G401.6 (cell line): ENCODE data around the gene SNAP29.
A peak's percentile ranks its signal among the peaks of the same experiment; 100 is the strongest.
"Not testable (repeated sequence)": the region's sequence is repeated elsewhere in the genome, so short reads cannot be mapped to it uniquely, and the experiment has no call there.

Source experiments
- FAIRE-seq: peaks from 2 replicates; lab custom pipeline; 2012; peaks lifted over from hg19 to GRCh38; lab: Jason Lieb, UNC

The SNAP29 gene

DNA sequence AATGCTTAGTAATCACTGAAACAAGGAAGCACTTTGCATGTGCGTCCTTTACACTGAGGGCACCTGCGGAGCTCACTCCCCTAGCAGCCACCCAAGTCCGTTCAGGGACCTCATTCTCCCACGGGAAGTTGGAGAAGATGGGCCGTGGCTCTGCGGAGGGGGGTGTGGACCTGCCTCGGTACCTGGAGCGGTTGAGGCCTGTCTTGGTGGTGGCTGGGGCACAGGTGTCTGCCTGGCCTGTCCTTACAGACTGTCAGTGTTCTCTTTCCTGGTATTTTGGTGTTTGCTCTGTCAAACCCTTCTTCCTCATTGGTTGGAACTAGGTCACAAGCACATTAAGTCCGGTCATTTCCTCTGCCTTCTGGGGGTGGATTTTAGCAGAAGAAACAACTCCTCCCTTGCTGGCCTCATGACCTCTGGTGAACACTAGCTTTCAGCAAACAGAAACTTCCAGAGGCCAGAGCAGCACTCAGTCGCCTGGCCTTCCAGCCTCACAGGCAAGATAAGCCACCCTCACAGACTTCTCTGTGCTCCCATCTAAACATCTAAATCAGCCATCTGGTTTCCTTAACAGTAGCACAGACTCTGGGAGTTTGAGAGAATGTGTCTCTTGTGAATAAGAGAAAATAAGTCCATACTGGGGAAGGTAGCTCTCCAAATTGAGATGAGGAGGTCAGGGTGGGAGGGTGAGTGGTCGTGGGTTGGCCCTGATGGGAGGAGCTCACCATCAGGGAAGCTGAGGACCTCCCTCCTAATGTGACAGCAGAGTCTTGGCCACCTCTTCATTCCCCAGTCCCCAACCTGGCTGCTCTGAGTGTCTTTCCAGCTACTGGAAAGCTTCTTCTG lies 8.6 kb downstream of the SNAP29 start:
- FAIRE-seq, result no peak

DNA sequence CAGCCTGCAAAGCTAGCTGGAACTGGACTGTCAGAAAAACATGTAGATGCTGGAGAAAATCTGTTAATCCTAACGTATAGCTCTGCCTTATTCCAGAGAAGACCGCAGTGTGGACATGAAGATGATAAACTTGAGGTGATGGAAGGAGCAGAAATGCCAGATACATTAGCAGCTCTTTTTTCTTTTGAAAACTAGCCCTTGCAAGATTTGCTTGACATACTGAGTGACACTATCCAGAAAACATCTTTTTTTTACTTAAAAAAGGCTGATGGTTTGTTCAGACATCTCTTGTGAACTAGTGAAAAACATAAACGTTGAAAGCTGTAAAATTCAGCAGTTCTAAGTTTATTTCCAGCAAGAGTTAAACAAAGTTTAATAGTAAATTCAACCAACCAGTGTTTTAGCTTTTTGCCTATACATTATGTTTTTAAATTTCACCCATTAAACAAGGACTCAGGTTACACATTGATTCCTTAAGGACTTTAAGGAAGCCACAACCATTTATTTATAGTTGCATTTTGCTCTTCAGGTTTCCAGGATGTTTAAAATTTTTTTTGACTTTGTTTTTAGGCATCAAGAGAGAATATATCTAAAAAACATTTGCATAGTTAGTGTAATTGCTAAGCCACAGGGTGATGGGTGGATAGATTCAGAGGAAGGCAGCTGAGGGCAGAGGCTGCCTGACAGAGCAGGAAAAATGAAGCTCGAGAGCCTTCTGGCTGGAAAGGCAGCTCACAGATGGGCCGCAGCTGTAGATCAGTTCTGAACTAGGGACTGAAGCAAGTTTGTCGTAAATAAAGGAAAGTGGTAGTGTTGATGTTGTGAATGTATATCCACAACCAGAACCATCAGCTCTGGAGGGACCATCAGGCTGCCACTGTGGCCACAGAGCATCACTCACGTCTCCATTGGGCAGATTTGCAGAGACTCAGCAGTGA lies 9.5 kb downstream of the SNAP29 start:
- FAIRE-seq, result no peak

GRCh38 chr22:20869234-20869633 lies 10.4 kb downstream of the SNAP29 start:
- no peak for FAIRE-seq

DNA sequence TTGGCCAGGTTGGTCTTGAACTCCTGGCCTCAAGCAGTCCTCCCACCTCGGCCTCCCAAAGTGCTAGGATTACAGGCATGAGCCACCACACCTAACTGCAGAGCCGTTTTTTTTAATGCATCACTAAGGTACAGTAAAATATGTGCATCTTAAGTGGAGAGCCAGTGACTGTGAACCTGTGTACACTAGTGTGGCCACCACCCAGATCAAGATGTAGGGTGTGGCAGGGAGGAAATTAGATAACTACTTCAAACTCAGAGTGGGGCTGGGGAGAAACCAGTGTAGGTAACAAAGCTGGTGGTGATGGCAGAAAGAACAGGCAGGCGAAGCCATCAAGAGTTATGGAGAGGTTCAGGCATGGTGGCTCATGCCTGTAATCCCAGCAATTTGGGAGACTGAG lies 14.4 kb downstream of the SNAP29 start:
- FAIRE-seq, result no peak

DNA sequence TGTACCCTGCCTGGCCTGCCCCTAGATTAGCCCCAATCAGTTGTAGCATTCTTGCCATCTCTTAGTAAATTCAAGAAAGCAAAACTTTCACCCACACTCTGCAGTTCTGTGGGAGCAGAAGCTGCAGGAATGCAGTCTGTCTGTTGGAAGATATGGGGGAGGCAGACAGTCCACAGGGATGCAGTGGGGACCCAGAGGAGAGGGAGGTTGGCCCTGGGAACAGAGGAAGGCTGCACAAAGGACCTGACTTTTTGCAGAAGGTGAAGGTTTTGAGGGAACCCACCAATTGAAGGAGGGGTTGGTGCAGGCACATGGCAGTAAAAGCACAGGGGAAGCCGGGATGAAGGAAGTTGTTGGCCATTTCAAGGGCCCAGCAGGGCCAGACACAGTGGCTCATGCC lies 16.5 kb downstream of the SNAP29 start:
- FAIRE-seq, result no peak

GRCh38 chr22:20877715-20878114 lies 18.9 kb downstream of the SNAP29 start:
- FAIRE-seq, result no peak

GRCh38 chr22:20881231-20881630 lies 22.4 kb downstream of the SNAP29 start:
- FAIRE-seq, result no peak

DNA sequence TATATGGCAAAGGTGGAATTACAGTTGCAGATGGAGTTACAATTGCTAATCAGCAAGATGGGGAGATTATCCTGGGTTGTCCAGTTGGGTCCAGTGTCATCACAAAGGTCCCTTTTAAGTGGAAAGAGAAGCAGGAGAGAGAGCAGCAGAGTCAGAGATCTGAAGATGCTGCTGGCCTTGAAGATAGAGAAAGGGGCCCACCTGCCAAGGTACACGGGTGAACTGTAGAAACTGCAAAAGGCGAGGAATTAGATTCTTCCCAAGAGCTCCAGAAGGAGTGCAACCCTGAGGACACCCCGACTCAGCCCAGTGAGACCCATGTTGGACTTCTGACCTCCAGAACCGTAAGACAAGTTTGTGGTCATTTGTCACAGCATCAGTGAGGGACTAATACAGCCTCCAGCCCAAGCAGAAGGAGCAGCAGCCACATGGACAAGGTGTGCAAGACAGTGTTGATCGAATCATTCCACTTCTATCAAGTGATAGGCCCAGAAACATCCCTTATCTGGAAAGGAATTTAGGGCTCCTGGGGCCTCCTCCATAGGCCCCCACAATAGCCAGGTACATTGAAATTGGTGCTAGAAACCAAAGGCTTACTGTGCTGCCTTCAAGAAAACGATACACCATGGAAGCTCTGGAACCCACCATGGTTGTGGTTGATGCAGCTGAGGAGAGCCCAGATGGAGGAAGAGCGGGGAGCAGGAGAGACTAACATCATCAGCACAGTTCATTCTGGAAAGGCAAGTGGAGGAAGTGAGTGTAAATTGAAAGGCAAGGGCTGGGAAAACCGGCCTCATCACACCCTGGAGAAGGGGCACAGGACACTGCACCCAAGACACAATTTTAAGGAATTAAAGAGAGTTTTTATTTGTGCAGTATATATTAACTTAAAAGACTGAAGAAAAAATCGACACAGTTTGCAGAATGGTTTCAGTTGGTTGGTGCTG lies 23.3 kb downstream of the SNAP29 start:
- FAIRE-seq, result no peak

DNA sequence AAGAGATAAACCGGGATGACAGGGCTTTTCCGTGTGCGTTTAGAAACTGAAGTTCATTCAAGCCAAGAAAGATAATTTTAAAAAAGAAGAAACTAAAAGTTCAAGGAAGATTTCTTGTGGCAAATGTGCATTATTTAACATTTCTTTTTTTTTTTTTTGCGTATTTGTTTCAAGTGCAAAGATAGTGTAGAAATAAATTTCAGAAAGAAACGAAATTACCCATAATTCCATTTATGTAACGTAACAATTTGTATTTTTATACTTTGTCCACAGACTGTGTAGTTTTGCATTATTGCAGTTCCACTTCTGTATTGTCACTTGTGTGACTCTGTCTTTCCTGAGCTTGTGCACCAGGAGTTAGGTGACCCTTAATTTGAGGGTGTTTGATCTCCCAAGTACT lies 24.0 kb downstream of the SNAP29 start:
- no peak for FAIRE-seq

DNA sequence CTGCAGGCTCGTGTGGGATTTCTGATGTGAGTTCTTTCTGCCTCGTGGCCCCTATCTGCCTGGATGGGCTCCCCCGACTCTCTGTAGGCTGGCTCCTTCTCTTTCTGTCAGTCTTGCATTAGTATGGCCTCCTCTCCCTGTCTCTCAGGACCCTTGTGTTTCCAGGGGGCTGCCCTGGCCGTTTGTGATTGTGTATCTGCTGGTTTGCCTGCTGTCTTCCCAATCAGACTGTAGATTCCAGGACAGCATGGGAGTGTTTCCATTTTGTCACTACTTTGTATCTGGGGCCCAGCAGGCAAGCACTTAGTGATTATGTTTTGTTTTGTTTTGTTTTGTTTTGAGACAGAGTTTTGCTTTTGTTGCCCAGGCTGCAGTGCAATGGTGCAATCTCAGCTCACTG lies 25.6 kb downstream of the SNAP29 start:
- no peak for FAIRE-seq

DNA sequence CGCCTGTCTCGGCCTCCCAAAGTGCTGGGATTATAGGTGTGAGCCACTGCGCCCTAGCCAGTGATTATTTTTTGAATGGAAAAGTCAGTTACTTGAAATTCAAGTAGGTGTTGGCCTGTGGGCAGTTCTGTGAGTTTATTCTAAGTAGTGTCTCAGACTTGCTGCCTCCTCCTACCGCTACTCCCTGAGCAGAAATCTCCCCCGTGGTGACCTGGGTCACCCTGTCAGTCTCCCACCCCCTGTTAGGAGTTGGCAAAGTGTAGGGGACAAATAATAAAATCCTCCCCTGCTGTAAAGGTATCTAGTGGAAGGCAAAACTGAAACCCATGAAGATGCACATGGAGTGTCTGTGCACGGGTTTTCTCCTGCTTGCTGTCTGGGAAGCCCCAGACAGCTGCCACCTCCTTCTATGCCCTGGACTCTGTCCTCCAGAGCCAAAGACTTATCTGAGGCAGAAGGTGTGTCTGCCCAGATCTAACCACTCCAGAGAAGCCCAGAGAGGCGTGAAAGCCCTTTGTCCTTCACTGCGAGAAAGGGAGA lies 26.3 kb downstream of the SNAP29 start:
- no peak for FAIRE-seq

DNA sequence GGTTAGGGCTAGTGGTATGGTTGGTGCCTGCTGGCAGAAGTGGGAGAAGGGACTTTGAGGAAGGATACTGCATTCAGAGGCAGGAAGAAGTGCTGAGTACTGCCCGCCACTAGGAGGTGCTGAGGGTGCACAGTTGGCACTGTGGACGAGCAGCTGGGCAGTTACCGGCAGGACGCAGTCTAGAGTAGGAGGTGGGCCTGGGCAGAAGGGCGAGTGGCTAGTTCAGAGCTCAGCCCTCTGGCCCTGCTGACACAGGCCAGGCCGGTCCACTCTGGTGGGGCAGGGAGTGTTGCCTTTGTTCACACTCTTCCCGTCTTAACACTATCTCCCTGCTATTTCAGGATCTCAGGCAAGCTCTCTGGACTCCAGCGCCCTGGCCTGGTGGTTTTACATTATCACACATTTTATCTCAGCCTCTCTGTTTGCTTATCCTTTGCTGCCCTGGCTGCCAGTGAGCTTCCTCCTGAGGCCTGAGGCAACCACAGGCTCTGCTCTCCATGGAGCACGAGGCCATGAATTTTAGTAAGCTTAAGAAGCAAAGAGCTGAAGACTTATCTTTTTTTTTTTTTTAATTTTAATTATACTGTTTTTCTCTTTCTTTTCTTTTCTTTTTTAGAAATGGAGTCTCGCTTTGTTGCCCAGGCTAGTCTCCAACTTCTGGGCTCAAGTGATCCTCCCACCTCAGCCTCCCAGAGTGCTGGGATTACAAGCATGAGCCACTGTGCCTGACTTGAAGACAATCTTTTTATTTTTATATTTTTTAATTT lies 26.9 kb downstream of the SNAP29 start:
- FAIRE-seq, result peak; percentile 44

- FAIRE-seq, result no peak
These were observed 28.6 kb downstream of the SNAP29 start for GRCh38 chr22:20887375-20887774.

GRCh38 chr22:20889025-20889704 lies 30.4 kb downstream of the SNAP29 start:
- FAIRE-seq, result no peak

- no peak for FAIRE-seq
These were observed 31.2 kb downstream of the SNAP29 start for GRCh38 chr22:20889904-20890540.

GRCh38 chr22:20890975-20891374 lies 32.2 kb downstream of the SNAP29 start:
- FAIRE-seq, result no peak

GRCh38 chr22:20897737-20898136 lies 38.9 kb downstream of the SNAP29 start:
- FAIRE-seq, result not testable (repeated sequence)

GRCh38 chr22:20899827-20900423 lies 41.1 kb downstream of the SNAP29 start:
- FAIRE-seq, result no peak
